Mucosa of stomach (tissue), 1 donor: ENCODE results near the gene SHH.
"Not testable (repeated sequence)": the region's sequence is repeated elsewhere in the genome, so short reads cannot be mapped to it uniquely, and the experiment has no call there.

Experiments
- H3K27me3 ChIP-seq: one replicate; pipeline ENCODE4 v1.7.0; 2013; ENCODE audit warnings: mild to moderate bottlenecking, low read length; ENCODE audit not compliant: control insufficient read depth, insufficient read depth
- H3K36me3 ChIP-seq: one replicate; pipeline ENCODE4 v1.7.0; 2013; ENCODE audit warnings: low read length; ENCODE audit not compliant: control insufficient read depth, insufficient read depth
- H3K4me1 ChIP-seq: one replicate; pipeline ENCODE4 v1.7.0; 2013; ENCODE audit warnings: mild to moderate bottlenecking, low read length; ENCODE audit not compliant: control insufficient read depth, insufficient read depth
- H3K4me3 ChIP-seq: one replicate; pipeline ENCODE4 v1.7.0; 2013; ENCODE audit warnings: low read length
- H3K9ac ChIP-seq: one replicate; pipeline ENCODE4 v1.7.0; 2013; ENCODE audit warnings: mild to moderate bottlenecking, low read length, moderate library complexity
- H3K9me3 ChIP-seq: one replicate; pipeline ENCODE4 v1.7.0; 2013; ENCODE audit warnings: mild to moderate bottlenecking, low read length, moderate library complexity; ENCODE audit not compliant: control insufficient read depth
- donor health status: Pancreatic carcinoma.

Gene SHH

GRCh38 chr7:155839461-155839860 is 27.2 kb upstream of the SHH start:
- Histone ChIP-seq H3K27me3 (no peaks in the 10 kb centered on the region), H3K36me3 (no peaks in the 10 kb centered on the region), H3K4me3 (no peak overlapping the region), H3K9me3 (no peaks in the 10 kb centered on the region), H3K9ac (no peak overlapping the region), H3K4me1 (peaks cover 20% of the 10 kb centered on the region)

DNA sequence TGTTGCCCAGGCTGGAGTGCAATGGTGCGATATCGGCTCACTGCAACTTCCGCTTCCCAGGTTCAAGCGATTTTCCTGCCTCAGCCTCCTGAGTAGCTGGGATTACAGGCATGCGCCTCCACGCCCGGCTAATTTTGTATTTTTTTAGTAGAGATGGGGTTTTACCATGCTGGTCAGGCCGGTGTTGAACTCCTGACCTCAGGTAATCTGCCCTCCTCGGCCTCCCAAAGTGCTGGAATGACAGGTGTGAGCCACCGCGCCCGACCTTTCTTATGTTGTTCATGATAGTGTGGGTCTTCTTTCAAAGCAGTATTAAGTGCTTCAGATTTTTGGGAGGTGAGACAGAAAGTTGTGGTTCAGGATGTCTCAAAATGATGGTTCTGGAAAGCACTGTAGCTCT is 26.0 kb upstream of the SHH start:
- not testable (repeated sequence) for H3K36me3 ChIP-seq, H3K9ac ChIP-seq, H3K4me1 ChIP-seq, H3K27me3 ChIP-seq, H3K4me3 ChIP-seq, H3K9me3 ChIP-seq

DNA sequence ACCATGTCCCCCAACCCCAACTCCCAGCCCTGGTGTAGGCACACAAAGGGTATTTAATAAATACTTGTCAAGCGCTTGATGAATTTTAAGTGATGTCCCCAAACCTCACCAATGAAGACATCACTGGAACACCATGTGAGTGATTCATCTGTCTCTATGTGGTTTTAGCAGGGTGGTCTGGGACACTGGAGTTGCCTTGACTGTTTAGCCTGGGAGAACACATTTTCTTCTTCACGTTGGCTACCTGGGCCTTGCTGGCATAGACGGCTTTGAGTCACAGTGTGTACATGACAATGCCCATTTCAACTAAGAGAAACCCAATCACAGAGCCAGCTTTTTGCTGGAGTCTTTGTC is 24.8 kb upstream of the SHH start:
- no peak overlapping the region for H3K9ac ChIP-seq
- no peaks in the 10 kb centered on the region for H3K27me3 ChIP-seq
- peaks cover 6% of the 10 kb centered on the region for H3K4me1 ChIP-seq
- H3K9me3 ChIP-seq: no peaks in the 10 kb centered on the region
- H3K4me3 ChIP-seq: no peak overlapping the region
- no peaks in the 10 kb centered on the region for H3K36me3 ChIP-seq

- no peak overlapping the region for H3K9ac ChIP-seq
- no peaks in the 10 kb centered on the region for H3K27me3 ChIP-seq
- no peaks in the 10 kb centered on the region for H3K9me3 ChIP-seq
Observed at GRCh38 chr7:155836216-155837125, 24.2 kb upstream of the SHH start.

GRCh38 chr7:155835446-155836215 is 23.4 kb upstream of the SHH start:
- H3K9ac ChIP-seq: no peak overlapping the region
- H3K4me1 ChIP-seq: no peaks in the 10 kb centered on the region
- peaks cover 2% of the 10 kb centered on the region for H3K27me3 ChIP-seq
- no peaks in the 10 kb centered on the region for H3K9me3 ChIP-seq
- H3K4me3 ChIP-seq: no peak overlapping the region
- no peaks in the 10 kb centered on the region for H3K36me3 ChIP-seq

More at GRCh38 chr7:155836216-155837125, 24.2 kb upstream of the SHH start:
- H3K36me3 ChIP-seq: no peaks in the 10 kb centered on the region
- no peak overlapping the region for H3K4me3 ChIP-seq
- peaks cover 6% of the 10 kb centered on the region for H3K4me1 ChIP-seq

DNA sequence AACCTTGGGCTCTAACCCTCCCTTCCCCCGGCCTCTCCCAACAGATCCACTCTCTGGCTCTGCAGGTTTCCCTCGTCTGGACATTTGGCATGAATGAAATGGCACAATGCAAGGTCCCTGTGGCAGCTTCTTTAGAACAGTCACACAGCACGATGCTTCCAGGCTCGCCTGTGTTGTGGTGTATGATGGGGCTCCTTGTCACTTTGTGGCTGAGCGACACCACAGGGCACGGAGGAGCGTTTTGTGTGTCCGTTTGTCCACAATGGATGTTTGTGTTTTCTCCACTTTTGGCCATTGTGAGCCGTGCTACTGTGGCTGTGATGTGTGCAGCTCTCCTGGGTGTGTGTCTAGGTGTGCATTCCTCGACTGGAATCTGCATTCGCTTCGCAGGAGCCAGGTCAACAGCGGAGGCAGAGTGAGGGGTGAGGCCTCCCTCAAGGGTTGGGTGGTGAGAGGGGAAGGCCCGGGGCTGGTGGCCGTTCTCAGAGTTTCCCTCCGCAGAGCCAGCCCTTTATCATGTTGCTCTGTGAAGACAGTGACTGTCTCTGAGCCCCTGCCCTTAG is 22.3 kb upstream of the SHH start:
- no peaks in the 10 kb centered on the region for H3K36me3 ChIP-seq
- H3K4me1 ChIP-seq: no peaks in the 10 kb centered on the region
- peaks cover 5% of the 10 kb centered on the region for H3K27me3 ChIP-seq
- H3K4me3 ChIP-seq: no peak overlapping the region
- H3K9ac ChIP-seq: no peak overlapping the region
- no peaks in the 10 kb centered on the region for H3K9me3 ChIP-seq

GRCh38 chr7:155833651-155834050 is 21.4 kb upstream of the SHH start:
- Histone ChIP-seq H3K27me3 (peaks cover 5% of the 10 kb centered on the region), H3K9ac (no peak overlapping the region), H3K4me3 (no peak overlapping the region), H3K9me3 (no peaks in the 10 kb centered on the region), H3K36me3 (no peaks in the 10 kb centered on the region), H3K4me1 (no peaks in the 10 kb centered on the region)

DNA sequence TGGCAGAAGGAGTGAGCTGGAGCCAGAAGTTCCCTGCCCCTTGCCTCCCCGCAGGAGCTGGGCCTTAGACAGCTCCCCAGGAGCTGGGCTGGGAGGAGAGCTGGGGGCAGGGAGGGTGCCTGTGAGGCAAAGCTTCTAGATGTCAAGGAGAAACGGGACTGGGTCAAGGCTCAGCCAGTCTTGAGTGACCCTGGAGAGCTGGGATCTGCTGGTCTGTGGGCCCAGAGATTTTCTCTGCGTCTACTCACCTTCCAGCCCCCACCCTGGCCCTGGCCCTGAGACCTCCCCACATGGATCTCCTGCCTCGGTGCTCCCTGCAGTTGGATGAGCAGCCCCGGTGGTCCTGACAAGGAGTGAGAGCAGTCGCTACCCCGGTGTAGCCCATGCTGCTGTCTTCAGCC is 20.3 kb upstream of the SHH start:
- no peak overlapping the region for H3K4me3 ChIP-seq
- no peaks in the 10 kb centered on the region for H3K9me3 ChIP-seq
- peaks cover 4% of the 10 kb centered on the region for H3K4me1 ChIP-seq
- no peaks in the 10 kb centered on the region for H3K36me3 ChIP-seq
- peaks cover 5% of the 10 kb centered on the region for H3K27me3 ChIP-seq
- H3K9ac ChIP-seq: no peak overlapping the region

DNA sequence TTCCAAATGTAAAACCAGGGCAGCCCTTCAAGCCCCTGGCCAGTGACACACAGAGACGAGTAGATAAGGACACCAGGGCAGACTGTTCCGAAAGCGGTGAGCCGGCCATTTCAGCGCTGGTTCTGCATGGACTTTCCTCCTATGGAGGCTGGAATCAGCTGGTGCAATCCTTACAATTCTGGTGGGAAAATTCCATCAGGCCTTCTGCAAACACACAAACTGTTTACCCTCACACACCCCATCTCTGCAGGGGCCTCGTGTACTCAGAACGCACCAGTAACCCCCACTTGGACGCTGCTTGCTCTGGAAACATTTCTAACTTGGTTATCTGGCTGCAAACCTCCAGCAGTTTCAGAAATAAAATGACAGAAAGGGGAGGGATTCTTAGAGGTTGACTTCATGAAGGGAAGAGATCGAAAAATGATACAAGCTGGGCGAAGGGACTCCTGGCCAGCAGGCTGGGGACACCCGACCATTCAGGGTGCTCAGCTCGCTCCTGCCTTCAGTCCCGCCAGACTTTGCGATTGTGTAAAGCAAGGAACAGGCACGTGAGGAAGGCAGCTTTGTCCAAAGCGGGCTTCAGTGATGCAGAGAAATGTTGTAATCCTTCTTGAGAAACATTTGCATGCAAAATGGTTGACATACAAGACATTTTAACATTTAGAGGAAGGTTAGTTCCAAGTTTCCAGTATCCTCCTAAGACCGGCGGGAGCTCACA is 19.7 kb upstream of the SHH start:
- peaks cover 8% of the 10 kb centered on the region for H3K4me1 ChIP-seq
- H3K36me3 ChIP-seq: no peaks in the 10 kb centered on the region
- H3K9me3 ChIP-seq: no peaks in the 10 kb centered on the region
- H3K4me3 ChIP-seq: no peak overlapping the region
- H3K27me3 ChIP-seq: peaks cover 5% of the 10 kb centered on the region
- no peak overlapping the region for H3K9ac ChIP-seq

DNA sequence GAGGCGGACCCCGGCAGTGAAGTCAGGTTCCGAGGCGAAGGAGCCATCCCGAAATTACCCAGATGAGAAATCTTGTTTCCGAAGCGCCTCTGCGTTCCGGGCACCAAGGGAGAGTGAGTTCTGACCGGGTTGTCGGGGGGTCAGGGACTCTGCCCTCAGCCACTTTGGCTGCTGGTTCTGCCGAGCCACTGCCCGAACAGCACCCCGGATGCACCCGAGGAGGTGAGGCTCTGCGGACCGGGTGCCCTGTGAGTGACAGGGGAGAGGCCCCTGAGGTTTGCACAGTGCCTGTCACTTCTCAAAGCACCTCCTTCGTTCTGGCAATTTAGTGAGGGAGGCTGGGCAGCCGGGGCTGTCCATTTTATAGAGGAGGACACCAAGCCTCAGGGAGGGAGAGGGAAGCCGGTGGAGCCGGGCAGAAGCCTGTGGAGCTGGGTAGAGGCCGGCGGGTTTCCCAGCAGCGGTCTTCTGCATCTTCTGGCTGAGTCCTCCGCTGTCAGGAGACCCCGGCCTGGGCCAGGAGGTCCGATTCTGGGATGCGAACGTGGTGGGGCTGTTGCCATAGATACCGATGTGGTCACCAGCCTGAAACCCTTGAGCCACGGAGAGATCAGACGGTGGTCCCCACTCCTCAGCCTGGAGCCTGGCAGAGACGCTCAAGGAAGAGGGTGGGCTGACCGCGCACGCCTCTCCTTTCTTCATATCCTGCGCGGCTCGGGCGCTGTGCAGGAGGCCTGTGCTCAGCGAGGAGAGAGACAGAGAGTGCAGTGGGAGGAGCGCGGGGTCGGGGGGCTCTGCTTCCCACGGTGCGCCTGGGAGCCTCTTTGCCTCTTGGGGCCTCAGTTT is 18.9 kb upstream of the SHH start:
- H3K4me3 ChIP-seq: no peak overlapping the region
- H3K4me1 ChIP-seq: peaks cover 8% of the 10 kb centered on the region
- no peaks in the 10 kb centered on the region for H3K9me3 ChIP-seq
- H3K9ac ChIP-seq: no peak overlapping the region
- H3K27me3 ChIP-seq: peaks cover 5% of the 10 kb centered on the region
- no peaks in the 10 kb centered on the region for H3K36me3 ChIP-seq

- H3K27me3 ChIP-seq: peaks cover 5% of the 10 kb centered on the region
- H3K9ac ChIP-seq: no peak overlapping the region
- H3K4me1 ChIP-seq: peaks cover 12% of the 10 kb centered on the region
- no peaks in the 10 kb centered on the region for H3K36me3 ChIP-seq
- no peak overlapping the region for H3K4me3 ChIP-seq
- H3K9me3 ChIP-seq: no peaks in the 10 kb centered on the region
Observed at GRCh38 chr7:155829796-155830470, 17.7 kb upstream of the SHH start.
